H9 (cell line): ENCODE measurements around the gene SEMA6C. TPM values are rescaled to one million over a fixed set of nuclear protein-coding genes. Genes with fewer than 3 reads are reported as not detected.

ENCODE experiments used
- DNase-seq: peaks from one replicate; pipeline ENCODE4 v3.0.0-alpha.2; 2017
- H2AFZ ChIP-seq: one replicate; pipeline ENCODE4 v1.6.1; 2013; ENCODE audit warnings: mild to moderate bottlenecking, low read length, control low read depth, moderate library complexity
- H2AK5ac ChIP-seq: 2 replicates; pipeline ENCODE4 v1.6.1; 2013; ENCODE audit warnings: low read length, control low read depth, mixed read lengths; ENCODE audit not compliant: insufficient read length
- H2BK120ac ChIP-seq: one replicate; pipeline ENCODE4 v1.6.1; 2013; ENCODE audit warnings: low read depth, mild to moderate bottlenecking, low read length, control low read depth, inconsistent platforms; ENCODE audit not compliant: poor library complexity, severe bottlenecking
- H2BK12ac ChIP-seq: 2 replicates; pipeline ENCODE4 v1.6.1; 2013; ENCODE audit warnings: low read length, control low read depth, mixed read lengths, low read depth; ENCODE audit not compliant: insufficient read length
- H2BK15ac ChIP-seq: 2 replicates; pipeline ENCODE4 v1.6.1; 2013; ENCODE audit warnings: low read depth, low read length, control low read depth
- H2BK20ac ChIP-seq: one replicate; pipeline ENCODE4 v1.6.1; 2013; ENCODE audit warnings: low read depth, mild to moderate bottlenecking, low read length, control low read depth, inconsistent platforms; ENCODE audit not compliant: poor library complexity, severe bottlenecking
- H2BK5ac ChIP-seq: 2 replicates; pipeline ENCODE4 v1.6.1; 2013; ENCODE audit warnings: low read length, control low read depth, mixed read lengths; ENCODE audit not compliant: insufficient read length
- H3K14ac ChIP-seq: 2 replicates; pipeline ENCODE4 v1.6.1; 2013; ENCODE audit warnings: low read length, control low read depth; ENCODE audit not compliant: insufficient read depth
- H3K18ac ChIP-seq: 2 replicates; pipeline ENCODE4 v1.6.1; 2013; ENCODE audit warnings: low read depth, mild to moderate bottlenecking, mixed read lengths, low read length, control low read depth; ENCODE audit not compliant: insufficient read length
- H3K23ac ChIP-seq: 2 replicates; pipeline ENCODE4 v1.6.1; 2013; ENCODE audit warnings: low read length, control low read depth, mixed read lengths, low read depth; ENCODE audit not compliant: insufficient read length
- H3K23me2 ChIP-seq: 2 replicates; pipeline ENCODE4 v1.6.1; 2013; ENCODE audit warnings: low read depth, mild to moderate bottlenecking, mixed read lengths, low read length, control low read depth; ENCODE audit not compliant: insufficient read length, poor library complexity, severe bottlenecking
- H3K27ac ChIP-seq: 2 replicates; pipeline ENCODE4 v1.5.1; 2013; ENCODE audit warnings: low read length, control low read depth, mixed read lengths, low read depth; ENCODE audit not compliant: insufficient read length
- H3K27me3 ChIP-seq: 2 replicates; pipeline ENCODE4 v1.6.1; 2013; ENCODE audit warnings: low read length, control low read depth, inconsistent platforms; ENCODE audit not compliant: insufficient read depth
- H3K4ac ChIP-seq: 2 replicates; pipeline ENCODE4 v1.6.1; 2013; ENCODE audit warnings: low read depth, mild to moderate bottlenecking, control low read depth, inconsistent platforms, low read length, moderate library complexity
- H3K4me1 ChIP-seq: 2 replicates; pipeline ENCODE4 v1.6.1; 2013; ENCODE audit warnings: low read length, control low read depth, inconsistent platforms; ENCODE audit not compliant: insufficient read depth
- H3K4me2 ChIP-seq: 2 replicates; pipeline ENCODE4 v1.6.1; 2013; ENCODE audit warnings: low read length, control low read depth, mixed read lengths; ENCODE audit not compliant: insufficient read length, insufficient read depth
- H3K56ac ChIP-seq: 2 replicates; pipeline ENCODE4 v1.6.1; 2013; ENCODE audit warnings: low read depth, mild to moderate bottlenecking, mixed read lengths, low read length, control low read depth; ENCODE audit not compliant: insufficient read length
- H3K79me1 ChIP-seq: 2 replicates; pipeline ENCODE4 v1.6.1; 2013; ENCODE audit warnings: low read depth, mild to moderate bottlenecking, moderate library complexity, low read length, control low read depth, inconsistent platforms; ENCODE audit not compliant: insufficient read depth, poor library complexity, severe bottlenecking
- H3K79me2 ChIP-seq: 2 replicates; pipeline ENCODE4 v1.6.1; 2013; ENCODE audit warnings: low read length, control low read depth, inconsistent platforms; ENCODE audit not compliant: insufficient read depth
- H3K9ac ChIP-seq: 2 replicates; pipeline ENCODE4 v1.6.1; 2013; ENCODE audit warnings: low read length, control low read depth, mixed read lengths; ENCODE audit not compliant: insufficient read length; ENCODE audit errors: extremely low read depth
- H3K9me3 ChIP-seq: one replicate; pipeline ENCODE4 v1.6.1; 2013; ENCODE audit warnings: low read depth, low read length, inconsistent platforms; ENCODE audit not compliant: control insufficient read depth
- H3T11ph ChIP-seq: one replicate; pipeline ENCODE4 v1.6.1; 2013; ENCODE audit warnings: mild to moderate bottlenecking, low read length, control low read depth, inconsistent platforms
- H4K20me1 ChIP-seq: one replicate; pipeline ENCODE4 v1.6.1; 2013; ENCODE audit not compliant: control insufficient read depth, insufficient read length, insufficient read depth
- H4K5ac ChIP-seq: 2 replicates; pipeline ENCODE4 v1.6.1; 2013; ENCODE audit warnings: low read depth, mild to moderate bottlenecking, mixed read lengths, low read length, control low read depth; ENCODE audit not compliant: insufficient read length
- H4K8ac ChIP-seq: replicated peaks from 2 replicates; pipeline ENCODE4 v1.6.1; 2013; ENCODE audit warnings: low read length, control low read depth, mixed read lengths, low read depth; ENCODE audit not compliant: insufficient read length
- H4K91ac ChIP-seq: 2 replicates; pipeline ENCODE4 v1.6.1; 2013; ENCODE audit warnings: low read depth, mild to moderate bottlenecking, moderate library complexity, mixed read lengths, low read length, control low read depth; ENCODE audit not compliant: insufficient read length
- H3K27ac Mint-ChIP-seq, 3 experiments: 2 replicates in 2 of 3; 3 replicates in 1 of 3; pipeline ENCODE4 v1.8.0; 2020 to 2021; ENCODE audit warnings: mixed read lengths in 3 of 3, mild to moderate bottlenecking in 1 of 3, moderate library complexity in 1 of 3
- H3K27me3 Mint-ChIP-seq: 2 replicates; pipeline ENCODE4 v1.8.0; 2021; ENCODE audit warnings: low read depth, mild to moderate bottlenecking, moderate library complexity, mixed read lengths
- H3K36me3 Mint-ChIP-seq, 3 experiments: 2 replicates in 2 of 3; 3 replicates in 1 of 3; pipeline ENCODE4 v1.8.0; 2020 to 2021; ENCODE audit warnings: low read depth in 3 of 3, mixed read lengths in 3 of 3; ENCODE audit not compliant: insufficient read depth in 1 of 3
- H3K4me1 Mint-ChIP-seq, 2 experiments: 2 replicates each; pipeline ENCODE4 v1.8.0; 2020; ENCODE audit warnings: mixed read lengths in 2 of 2
- H3K4me3 Mint-ChIP-seq, 2 experiments: 2 replicates in 1 of 2; 3 replicates in 1 of 2; pipeline ENCODE4 v1.8.0; 2020 to 2021; ENCODE audit warnings: mild to moderate bottlenecking in 2 of 2, mixed read lengths in 2 of 2, moderate library complexity in 1 of 2
- H3K9me3 Mint-ChIP-seq, 2 experiments: 2 replicates in 1 of 2; 3 replicates in 1 of 2; pipeline ENCODE4 v1.8.0; 2020; ENCODE audit warnings: mild to moderate bottlenecking in 2 of 2, mixed read lengths in 2 of 2, moderate library complexity in 1 of 2
- WGBS: extraction: QIAGEN DNeasy Blood & Tissue Kit; methylation state at CpG from one replicate; pipeline ENCODE4 v1.1.7; 2013; ENCODE audit warnings: missing lambda C conversion rate, low lambda C conversion rate, mixed read lengths; ENCODE audit not compliant: insufficient read length; ENCODE audit errors: extremely low coverage; 5-methylcytosine and 5-hydroxymethylcytosine counted together
- total RNA-seq: library from RNA; stranded (reverse); gene quantifications from 2 replicates; pipeline ENCODE4 v1.2.1, GENCODE V29; 2021
- TF ChIP-seq, protein P1 (sequence below): fragments of 200-600 bp; sonication (generic); conservative IDR thresholded peaks from 3 replicates; pipeline ENCODE4 v1.8.0; 2021; ENCODE audit warnings: antibody characterized with exemption, mild to moderate bottlenecking

The SEMA6C gene
- total RNA-seq, 1 experiment from 2014 or later: 12.3 TPM

DNA sequence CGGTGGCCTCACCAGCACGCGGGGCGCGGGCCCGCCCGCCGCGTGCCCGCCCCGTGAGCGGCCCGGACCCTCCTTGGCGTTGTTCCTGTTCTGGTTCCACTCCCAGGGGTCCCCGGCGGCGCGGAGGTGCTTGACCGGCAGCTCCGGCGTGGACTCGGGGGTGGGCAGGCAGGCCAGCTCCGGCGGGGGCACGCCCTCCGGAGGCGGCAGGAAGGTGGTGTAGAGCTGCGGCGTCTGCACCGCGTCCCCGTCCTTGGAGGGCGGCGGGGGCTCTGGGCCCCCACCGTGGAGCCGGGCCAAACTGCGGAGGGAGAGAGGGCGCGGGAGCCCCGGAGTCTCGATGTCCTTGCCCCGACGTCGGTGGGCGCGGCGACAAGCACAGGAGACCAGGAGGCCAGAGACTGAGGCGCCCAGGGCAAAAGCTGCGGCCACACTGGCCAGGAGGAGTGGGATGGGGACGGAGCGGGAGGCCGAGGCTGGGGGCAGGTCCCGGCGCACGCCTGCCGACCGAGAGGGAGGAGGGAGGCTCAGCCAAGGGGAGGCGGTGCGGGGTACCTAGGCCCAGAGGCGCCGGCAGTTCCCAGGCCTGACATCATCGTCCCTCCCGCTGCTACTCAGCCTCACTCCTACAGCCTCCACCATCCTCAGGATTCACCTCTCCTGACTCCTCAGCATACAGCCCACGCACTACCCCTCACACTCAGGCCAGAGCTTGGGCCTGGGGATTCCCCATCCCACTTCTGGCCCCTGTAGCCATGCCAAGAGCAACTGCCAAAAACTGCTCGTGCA lies 13.2 kb downstream of the SEMA6C start:
- no peak overlapping the region for H3K23ac ChIP-seq
- H2BK15ac ChIP-seq: no peak overlapping the region
- no peak overlapping the region for H2AFZ ChIP-seq
- no peak overlapping the region for H2BK120ac ChIP-seq
- peak overlapping the region; percentile 2 for H3K4me2 ChIP-seq
- H2BK20ac ChIP-seq: no peak overlapping the region
- no peaks in the 10 kb centered on the region for H3K9me3 Mint-ChIP-seq
- H3K18ac ChIP-seq: no peak overlapping the region
- H4K5ac ChIP-seq: no peak overlapping the region
- peaks cover 14 to 25% of the 10 kb centered on the region in 2 experiments for H3K4me1 Mint-ChIP-seq
- H3K23me2 ChIP-seq: peaks cover 15% of the 10 kb centered on the region
- no peak overlapping the region for H3K4ac ChIP-seq
- TF ChIP-seq, protein P1, sequence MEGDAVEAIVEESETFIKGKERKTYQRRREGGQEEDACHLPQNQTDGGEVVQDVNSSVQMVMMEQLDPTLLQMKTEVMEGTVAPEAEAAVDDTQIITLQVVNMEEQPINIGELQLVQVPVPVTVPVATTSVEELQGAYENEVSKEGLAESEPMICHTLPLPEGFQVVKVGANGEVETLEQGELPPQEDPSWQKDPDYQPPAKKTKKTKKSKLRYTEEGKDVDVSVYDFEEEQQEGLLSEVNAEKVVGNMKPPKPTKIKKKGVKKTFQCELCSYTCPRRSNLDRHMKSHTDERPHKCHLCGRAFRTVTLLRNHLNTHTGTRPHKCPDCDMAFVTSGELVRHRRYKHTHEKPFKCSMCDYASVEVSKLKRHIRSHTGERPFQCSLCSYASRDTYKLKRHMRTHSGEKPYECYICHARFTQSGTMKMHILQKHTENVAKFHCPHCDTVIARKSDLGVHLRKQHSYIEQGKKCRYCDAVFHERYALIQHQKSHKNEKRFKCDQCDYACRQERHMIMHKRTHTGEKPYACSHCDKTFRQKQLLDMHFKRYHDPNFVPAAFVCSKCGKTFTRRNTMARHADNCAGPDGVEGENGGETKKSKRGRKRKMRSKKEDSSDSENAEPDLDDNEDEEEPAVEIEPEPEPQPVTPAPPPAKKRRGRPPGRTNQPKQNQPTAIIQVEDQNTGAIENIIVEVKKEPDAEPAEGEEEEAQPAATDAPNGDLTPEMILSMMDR: no peak
- no peaks in the 10 kb centered on the region for H3K79me1 ChIP-seq
- no peak overlapping the region for H3K56ac ChIP-seq
- H3K27me3 Mint-ChIP-seq: peaks cover 12% of the 10 kb centered on the region
- no peaks in the 10 kb centered on the region for H3K9me3 ChIP-seq
- DNase-seq: peak; percentile 64
- H4K20me1 ChIP-seq: no peaks in the 10 kb centered on the region
- no peak overlapping the region for H3K27ac ChIP-seq
- no peak overlapping the region for H3T11ph ChIP-seq
- no peak overlapping the region for H2BK5ac ChIP-seq
- H3K27ac Mint-ChIP-seq: no peak overlapping the region
- no peaks in the 10 kb centered on the region for H3K79me2 ChIP-seq
- H4K8ac ChIP-seq: no peak overlapping the region
- no peak overlapping the region for H4K91ac ChIP-seq
- H3K4me1 ChIP-seq: no peaks in the 10 kb centered on the region
- no peak overlapping the region for H2AK5ac ChIP-seq
- no peak overlapping the region for H3K9ac ChIP-seq
- H3K4me3 Mint-ChIP-seq: peak overlapping the region in 1 of 2 experiments; percentile 14; a peak in 2 of 5 replicates
- WGBS: no CpG with 5 or more reads among the region's 65 CpGs
- no peak overlapping the region for H3K14ac ChIP-seq
- peaks cover 15 to 40% (median 33%) of the 10 kb centered on the region in 3 experiments for H3K36me3 Mint-ChIP-seq
- no peak overlapping the region for H2BK12ac ChIP-seq
- no peaks in the 10 kb centered on the region; the same call in 1 of the 2 replicates for H3K27me3 ChIP-seq
